ENCODE results near the gene RNU2-1.

Gene RNU2-1

DNA sequence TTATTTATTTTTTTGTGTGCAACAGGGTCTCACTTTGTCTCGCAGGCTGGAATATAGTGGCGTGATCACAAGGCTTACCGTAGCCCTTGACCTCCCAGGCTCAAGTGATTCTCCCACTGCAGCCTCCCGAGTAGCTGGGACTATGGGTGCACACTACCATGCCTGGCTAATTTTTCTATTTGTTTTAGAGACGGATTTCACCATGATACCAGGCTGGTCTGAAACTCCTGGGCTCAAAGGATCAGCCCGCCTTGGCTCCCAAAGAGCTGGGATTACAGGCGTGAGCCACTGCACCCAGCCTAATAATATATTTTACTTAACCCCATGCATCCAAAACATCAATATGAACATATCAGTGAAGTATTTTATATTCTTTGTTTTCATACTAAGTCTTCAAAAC, 7.4 kb downstream of the RNU2-1 start:
- H3K4me3 ChIP-seq (ENCODE audit: low read depth, low read length): no peak overlapping the region
- H3K36me3 ChIP-seq (replicated peaks): peaks cover 7% of the 10 kb centered on the region
- in situ Hi-C loops (cut with HindIII; ENCODE audit: low pct_ligation_motif_present, low sequenced_read_pairs): no loop called here
- no peaks in the 10 kb centered on the region for H3K27me3 ChIP-seq (replicated peaks)
- TF ChIP-seq CTCF (IDR thresholded peaks at IDR 0.05; ENCODE audit: low read depth, low read length, missing control alignments): no peak
- DNase-seq: no peak
- no peak overlapping the region for H3K27ac ChIP-seq

- no peak for TF ChIP-seq CTCF (IDR thresholded peaks at IDR 0.05; ENCODE audit: low read depth, low read length, missing control alignments)
- no peaks in the 10 kb centered on the region for H3K27me3 ChIP-seq (replicated peaks)
- H3K36me3 ChIP-seq (replicated peaks): peaks cover 7% of the 10 kb centered on the region
- in situ Hi-C loops (cut with HindIII; ENCODE audit: low pct_ligation_motif_present, low sequenced_read_pairs): no loop called here
- no peak overlapping the region for H3K4me3 ChIP-seq (ENCODE audit: low read depth, low read length)
- no peak overlapping the region for H3K27ac ChIP-seq
- DNase-seq: no peak
These were observed 9.6 kb downstream of the RNU2-1 start for GRCh38 chr17:43224146-43224705.

DNA sequence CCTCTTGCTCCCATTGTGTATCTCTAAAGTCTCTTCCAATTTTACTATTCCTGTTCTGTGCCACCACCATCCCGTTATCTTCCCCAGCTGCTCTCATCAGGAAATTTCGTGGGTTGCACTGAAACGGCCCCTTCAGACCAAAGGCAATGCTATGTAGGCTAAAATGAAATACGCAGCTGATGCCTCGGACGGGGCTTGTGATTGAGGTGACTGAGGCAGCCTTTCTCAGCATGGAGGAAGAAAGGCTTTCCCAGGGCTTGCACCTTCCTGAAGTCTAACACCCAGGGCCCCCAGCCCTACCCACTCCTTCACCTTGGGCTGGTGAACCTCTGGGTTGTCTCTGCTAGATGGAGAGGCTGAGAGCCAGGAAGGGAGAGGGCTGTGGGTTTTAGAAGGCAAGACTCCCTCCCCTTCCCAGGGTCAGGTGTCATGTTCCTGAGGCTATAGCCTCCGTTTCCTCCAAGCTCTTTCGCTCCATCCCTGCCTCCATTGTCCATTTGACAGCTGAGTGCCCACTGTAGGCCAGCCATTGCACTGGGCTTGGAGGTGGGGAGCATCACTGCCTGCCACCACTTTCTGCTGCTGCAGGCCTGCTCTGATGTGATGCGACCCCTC, 13.2 kb downstream of the RNU2-1 start:
- no peak for TF ChIP-seq CTCF (IDR thresholded peaks at IDR 0.05; ENCODE audit: low read depth, low read length, missing control alignments)
- in situ Hi-C loops (cut with HindIII; ENCODE audit: low pct_ligation_motif_present, low sequenced_read_pairs): no loop called here
- no peak overlapping the region for H3K27ac ChIP-seq
- DNase-seq: no peak
- H3K27me3 ChIP-seq (replicated peaks): no peaks in the 10 kb centered on the region
- no peak overlapping the region for H3K4me3 ChIP-seq (ENCODE audit: low read depth, low read length)
- peaks cover 27% of the 10 kb centered on the region for H3K36me3 ChIP-seq (replicated peaks)

GRCh38 chr17:43219746-43220380, 13.9 kb downstream of the RNU2-1 start:
- DNase-seq: no peak
- no peak for TF ChIP-seq CTCF (IDR thresholded peaks at IDR 0.05; ENCODE audit: low read depth, low read length, missing control alignments)
- Histone ChIP-seq H3K4me3 (ENCODE audit: low read depth, low read length) (no peak overlapping the region), H3K27me3 (replicated peaks) (no peaks in the 10 kb centered on the region), H3K36me3 (replicated peaks) (peaks cover 27% of the 10 kb centered on the region), H3K27ac (no peak overlapping the region)
- in situ Hi-C loops (cut with HindIII; ENCODE audit: low pct_ligation_motif_present, low sequenced_read_pairs): no loop called here

- Histone ChIP-seq H3K4me3 (ENCODE audit: low read depth, low read length) (no peak overlapping the region), H3K27me3 (replicated peaks) (no peaks in the 10 kb centered on the region), H3K36me3 (replicated peaks) (peaks cover 24% of the 10 kb centered on the region), H3K27ac (no peak overlapping the region)
- DNase-seq: no peak
- in situ Hi-C loops (cut with HindIII; ENCODE audit: low pct_ligation_motif_present, low sequenced_read_pairs): no loop called here
- no peak for TF ChIP-seq CTCF (IDR thresholded peaks at IDR 0.05; ENCODE audit: low read depth, low read length, missing control alignments)
These were observed 14.8 kb downstream of the RNU2-1 start for GRCh38 chr17:43219001-43219400.
